HS-27A (cell line): Measurements from ENCODE around the gene GCKR.
A peak's percentile ranks its signal among the peaks of the same experiment; 100 is the strongest.

Experiments
- DNase-seq: peaks from one replicate; pipeline ENCODE4 v3.0.0-alpha.2; 2012; ENCODE audit warnings: low read depth, missing footprints

Gene GCKR, protein sequence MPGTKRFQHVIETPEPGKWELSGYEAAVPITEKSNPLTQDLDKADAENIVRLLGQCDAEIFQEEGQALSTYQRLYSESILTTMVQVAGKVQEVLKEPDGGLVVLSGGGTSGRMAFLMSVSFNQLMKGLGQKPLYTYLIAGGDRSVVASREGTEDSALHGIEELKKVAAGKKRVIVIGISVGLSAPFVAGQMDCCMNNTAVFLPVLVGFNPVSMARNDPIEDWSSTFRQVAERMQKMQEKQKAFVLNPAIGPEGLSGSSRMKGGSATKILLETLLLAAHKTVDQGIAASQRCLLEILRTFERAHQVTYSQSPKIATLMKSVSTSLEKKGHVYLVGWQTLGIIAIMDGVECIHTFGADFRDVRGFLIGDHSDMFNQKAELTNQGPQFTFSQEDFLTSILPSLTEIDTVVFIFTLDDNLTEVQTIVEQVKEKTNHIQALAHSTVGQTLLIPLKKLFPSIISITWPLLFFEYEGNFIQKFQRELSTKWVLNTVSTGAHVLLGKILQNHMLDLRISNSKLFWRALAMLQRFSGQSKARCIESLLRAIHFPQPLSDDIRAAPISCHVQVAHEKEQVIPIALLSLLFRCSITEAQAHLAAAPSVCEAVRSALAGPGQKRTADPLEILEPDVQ

DNA sequence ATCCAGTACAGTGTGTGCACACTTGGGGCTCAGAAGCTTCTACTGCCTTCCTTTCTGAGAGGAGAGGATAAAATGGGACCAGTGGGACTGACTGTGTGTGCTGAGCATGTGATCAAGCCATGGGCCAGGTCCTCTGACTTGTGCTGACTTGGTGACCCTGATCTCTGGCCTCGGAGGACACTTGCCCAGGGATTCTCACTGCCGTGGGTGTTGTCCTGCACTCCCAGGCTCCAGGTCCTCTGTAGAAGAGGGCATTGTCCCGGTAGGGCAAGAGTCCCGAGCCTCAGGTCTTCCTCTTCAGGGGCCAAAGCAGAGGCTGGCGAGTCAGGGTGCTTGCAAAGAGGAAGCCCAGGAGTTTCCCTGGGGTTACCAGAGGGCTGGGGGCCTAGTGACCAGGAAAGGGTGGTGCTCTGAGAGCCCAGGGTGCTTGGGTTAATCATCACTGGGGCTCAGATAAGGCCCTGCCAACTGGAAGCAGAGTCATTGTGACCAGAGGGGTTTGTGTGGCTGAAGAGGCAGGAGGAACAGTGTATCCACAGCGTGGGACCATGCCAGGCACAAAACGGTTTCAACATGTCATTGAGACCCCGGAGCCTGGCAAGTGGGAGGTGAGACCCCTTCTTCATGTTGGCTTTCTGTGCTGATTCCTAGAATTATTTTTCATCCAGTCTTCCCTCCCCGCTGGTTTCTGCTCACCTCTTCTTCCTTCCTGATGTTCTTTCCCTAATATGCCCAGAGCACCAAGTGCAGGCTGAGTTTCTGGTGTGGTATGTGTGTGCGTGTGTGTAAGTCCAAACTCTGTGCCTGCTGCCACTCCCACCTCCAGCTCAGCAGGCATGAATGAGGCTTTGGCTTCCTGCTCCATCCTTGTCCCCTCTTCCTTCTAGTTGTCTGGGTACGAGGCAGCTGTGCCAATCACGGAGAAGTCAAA is at the start of gene GCKR:
TSS of gene GCKR (plus strand) at position 483 of the 931 bp plus-strand sequence. CDS start at position 549, 66 bp downstream.
- DNase-seq = no peak

DNA sequence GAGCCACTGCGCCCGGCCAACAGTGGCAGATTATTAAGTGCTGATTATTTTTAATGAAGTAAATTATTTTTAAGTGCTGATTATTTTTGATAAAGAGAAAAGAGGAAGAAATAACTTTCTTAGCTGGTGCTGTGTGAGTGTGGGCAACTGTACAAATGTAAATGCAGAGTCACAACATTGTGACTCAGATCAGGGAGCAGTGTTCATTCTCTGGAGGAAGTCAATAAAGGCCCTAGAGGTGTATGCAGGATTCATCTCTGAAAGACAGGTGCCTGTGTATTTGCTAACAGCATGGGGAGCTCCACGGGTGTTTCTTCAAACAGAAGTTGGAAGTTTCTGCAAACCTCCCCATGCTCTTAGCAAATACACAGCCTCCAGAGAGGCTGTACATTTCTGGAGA is 48.3 kb upstream of the GCKR start:
- no peak for DNase-seq

DNA sequence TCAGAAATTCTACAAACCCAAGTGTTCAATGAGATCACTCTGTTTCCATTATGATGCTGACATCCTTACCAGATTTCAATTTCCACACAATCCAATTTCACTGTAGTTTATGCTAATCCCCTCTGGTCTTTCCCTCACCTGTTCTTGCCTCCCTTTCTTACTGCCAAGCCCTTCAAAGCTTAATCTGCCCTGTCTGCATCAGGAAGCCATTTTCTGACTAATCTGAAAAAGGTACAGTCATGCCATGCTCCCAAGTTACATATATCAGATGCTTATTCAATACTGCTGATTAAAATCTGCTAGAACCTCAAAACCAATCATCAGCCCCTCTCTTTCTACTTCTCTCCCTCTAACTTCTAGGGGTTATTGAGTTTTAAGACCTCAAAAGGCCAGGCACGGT is 45.5 kb upstream of the GCKR start:
- DNase-seq = no peak

DNA sequence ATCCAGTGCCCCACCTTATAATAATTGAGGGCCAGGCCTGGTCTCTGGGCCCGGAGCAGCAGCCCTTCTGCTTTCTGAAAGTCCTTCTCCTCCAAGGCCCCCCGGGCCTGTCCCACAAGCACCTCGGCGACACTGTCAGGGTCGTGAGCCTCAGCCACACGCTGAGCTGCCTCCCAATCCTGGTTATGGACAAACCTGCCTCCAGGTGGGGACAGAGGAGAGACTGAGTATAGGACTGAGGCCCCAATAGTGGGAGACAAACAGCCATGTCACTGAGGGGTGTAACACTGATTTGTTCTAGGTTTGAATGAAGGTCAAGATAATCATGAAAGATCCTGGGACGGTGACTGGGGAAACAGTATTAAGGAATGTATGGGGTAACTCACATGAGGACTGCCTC is 42.7 kb upstream of the GCKR start:
- DNase-seq = no peak

DNA sequence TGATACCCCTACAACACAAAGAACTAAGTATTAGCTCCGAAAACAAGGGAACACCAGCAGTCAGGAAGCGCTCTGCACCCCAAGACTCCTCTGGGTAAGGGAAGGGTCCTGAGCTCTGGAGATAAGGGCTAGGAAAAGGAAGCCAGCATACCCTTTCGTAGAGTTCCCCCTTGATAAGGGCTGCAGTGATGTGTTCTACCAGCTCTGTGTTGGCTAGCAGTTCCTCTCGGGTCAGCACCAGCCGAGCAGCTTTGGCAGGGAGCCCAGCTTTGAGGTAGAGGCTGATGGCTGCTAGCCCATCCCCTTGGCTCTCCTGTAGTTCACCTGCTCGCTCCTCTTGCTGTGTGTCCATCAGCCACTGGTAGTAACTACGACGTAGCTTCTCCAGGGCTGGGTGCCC is 35.5 kb upstream of the GCKR start:
- no peak for DNase-seq

DNA sequence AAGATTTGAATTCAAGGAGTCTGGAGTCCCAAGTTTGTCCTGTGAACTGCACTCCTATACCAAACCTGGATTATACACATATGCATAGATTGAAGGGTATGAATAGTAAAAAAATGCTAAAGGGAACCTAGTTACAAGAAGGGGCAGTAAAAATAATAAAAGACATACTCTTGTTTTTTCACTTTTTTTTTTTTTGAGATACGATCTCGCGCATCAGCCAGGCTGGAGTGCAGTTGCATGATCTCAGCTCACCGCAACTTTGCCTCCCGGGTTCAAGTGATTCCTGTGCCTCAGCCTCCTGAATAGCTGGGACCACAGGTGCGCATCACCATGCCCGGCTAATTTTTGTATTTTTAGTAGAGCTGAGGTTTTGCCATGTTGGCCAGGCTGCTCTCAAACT is 32.2 kb upstream of the GCKR start:
- no peak for DNase-seq

DNA sequence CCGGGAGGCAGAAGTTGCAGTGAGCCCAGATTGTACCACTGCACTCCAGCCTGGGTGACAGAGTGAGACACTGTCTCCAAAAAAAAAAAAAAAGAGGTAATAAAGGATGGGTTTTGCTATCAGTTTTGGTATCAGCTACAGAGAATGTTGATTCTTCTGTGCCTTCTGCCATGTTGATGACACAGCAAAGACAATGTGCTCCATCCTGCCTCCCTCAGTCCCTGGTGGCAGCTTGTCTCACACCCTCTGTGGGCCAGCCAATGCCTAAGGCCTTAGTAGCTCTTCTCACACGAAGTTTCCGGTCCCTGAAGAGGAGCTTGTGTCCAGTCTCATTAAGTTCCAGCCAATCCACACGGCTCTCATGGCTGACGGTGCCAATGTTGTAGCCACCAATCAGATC is 24.7 kb upstream of the GCKR start:
- no peak for DNase-seq

DNA sequence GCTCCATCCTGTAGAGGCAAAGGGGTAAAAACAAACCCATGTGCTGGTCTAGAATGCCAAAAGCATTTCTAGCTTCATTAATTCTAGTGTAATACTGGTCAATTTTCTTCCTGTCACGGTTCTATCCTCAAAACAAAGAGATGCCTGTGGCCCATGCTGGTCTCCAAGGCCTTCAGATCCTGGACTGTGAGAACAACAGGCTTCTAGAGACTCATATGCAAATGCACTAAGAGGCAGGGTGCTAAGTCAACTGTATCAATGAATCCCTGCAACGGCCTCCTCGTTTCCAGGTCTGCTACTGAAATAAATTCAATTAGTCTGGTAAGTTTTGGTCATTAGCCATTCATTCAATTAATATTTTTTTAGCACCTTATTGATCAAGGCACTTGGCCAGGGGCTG is 11.1 kb upstream of the GCKR start:
- DNase-seq = no peak

DNA sequence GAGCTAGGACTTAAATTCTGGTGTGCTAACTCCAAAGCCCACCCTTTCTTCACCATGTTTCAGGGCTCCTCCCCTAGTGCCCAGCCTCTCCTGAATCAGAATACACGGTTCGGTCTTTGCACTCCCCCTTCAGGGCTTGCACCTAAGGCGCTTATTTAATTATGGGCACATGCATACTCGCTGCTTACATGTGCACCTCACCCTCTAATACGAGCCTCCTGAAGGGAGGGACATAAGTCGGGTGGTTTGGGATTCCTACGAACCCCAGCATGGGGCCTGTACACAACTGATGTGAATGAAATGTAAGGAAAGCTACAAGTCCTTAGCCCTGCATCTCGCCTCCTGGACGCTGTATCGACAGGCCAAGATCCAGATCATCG is 7.5 kb upstream of the GCKR start:
- no peak for DNase-seq

DNA sequence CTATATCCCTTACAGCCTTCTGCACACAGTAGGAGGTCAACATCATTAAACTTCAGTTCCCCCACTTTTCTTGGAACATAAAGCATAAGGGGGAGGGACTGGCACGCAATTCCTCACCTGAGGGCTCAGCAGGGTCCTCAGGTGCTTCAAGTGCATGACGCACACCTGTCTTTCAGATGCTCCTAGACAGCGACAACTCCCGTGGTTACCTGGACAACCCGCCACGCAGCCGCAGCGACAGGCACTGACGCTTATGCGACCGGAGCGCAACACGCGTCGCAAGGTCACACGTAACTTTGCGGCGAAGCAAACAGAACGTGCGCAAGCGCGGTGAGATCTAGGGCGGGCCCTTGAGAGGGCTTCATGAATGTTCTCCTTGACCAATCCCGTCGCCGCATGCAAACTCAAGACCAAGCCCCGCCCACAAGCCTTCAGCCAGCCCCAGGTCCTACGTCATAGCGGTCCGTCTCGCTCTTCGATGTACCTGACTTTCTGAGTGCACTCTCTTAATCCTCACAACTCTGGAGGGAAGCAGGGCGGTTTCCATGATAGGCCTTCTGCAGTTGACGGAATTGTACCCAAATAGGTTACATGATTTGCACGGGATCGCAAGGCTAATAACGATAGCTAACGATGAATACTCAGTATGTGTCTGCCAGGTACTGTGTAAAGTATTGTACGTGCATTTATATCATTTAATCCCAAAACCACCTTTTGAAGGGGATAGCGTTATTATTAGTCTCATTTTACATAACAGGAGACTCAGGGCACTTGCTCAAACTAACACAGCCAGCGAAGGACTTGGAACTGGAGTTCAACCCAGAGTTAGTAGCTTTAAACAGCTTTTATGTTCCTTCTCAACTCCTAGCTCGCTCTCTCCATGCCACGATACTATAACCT is 6.9 kb upstream of the GCKR start, which contains the start of gene IFT172:
TSS of gene IFT172 (minus strand) at position 246 of the 900 bp plus-strand sequence. CDS start at position 156, 90 bp downstream.
- DNase-seq = peak; percentile 86

DNA sequence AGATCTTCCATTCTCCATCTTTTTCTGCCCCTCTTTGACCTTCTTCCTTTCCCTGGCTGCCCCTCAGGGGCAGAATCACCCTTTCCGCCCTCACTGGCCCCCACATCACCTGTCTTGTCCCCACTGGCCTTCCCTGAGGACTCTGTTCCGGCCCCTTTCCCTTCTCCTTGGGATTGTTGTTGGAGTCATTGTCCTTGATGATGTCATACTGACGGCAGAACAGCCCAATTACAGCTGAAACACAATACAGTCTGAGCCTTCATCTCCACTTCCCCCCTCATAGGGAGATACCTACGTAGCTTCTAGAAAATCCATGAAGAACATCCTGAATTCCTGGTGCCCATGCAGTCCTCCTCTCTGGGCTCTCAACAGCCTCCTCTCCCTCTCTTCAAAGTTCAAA is 4.1 kb upstream of the GCKR start:
- DNase-seq = no peak

DNA sequence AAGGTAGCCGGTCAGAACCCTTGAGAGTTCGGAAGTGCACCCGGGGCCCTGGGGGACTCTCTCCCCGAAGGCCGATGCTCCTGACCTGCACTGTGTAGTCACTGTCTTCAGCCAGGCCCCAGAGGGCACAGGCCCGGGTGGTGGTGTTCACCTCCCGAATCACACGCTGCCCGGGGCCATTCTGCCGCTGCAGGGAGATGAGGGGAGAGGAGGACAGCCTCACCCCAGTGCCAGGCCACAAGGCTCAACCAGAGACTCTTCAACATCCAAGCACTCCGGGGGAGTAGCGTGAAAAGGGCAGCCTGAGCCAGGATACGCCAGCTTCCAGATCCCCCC is 2.7 kb upstream of the GCKR start:
- no peak for DNase-seq

DNA sequence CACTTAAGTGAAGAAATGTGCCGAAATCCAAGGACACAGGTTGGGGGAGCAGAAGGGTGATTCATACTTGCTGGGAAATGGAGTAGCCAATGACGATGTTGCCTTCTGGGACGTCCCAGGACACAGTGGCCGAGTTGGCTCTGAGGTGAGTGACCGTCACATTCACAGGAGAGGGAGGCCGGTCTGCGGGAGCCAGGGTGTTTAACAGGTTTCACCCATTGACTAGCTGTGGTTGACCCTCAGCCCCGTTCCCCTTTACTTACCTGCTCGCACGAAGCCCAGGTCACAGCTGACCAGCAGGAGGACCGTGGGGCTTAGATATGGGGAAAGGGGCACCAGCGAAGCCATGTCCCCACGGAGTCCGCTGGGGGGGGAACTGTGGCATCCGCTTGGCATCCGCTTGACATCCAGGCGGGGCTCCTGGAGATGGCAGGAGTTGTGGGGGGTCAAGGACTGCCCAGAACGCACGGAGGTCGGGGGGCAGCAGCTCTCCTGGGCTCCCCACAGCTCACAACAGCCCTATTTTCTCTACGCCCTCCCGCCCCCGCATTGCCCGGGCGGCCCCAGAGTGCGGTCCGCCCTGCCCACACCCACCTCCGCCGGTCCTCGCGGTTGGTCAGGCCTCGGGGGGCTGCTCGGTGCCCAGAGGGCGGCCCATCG is 2.2 kb upstream of the GCKR start:
- DNase-seq = no peak

DNA sequence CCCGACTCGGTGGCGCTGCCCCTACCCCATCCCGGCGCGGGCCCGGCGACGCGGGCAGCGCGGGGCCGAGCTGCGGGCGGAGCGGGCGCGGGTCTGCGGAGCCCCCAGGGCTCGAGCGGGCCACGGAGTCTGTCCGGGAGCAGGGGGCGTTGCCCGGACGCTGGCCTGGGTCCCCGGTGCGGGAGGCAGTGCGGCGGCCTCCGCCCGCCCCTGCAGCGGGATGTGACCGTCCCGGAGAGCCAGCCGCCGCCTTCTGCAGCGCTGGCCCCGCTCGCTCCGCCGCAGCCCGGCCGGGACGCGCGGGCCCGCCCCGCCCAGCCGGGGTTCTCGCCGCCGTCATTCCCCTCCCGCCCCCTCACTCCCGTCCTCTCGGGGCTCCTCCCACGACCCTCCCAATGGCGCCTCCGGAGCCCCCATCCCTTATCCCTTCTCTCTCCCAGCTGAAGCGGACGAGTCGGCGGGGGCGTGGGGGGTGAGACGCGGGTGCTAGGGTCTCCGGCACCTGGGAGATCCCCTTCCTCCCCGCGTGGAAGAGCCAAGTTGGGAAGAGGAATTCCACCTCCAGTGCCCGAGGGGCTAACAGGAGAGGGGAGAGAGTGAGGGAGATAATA is 1.6 kb upstream of the GCKR start, which contains the start of gene FNDC4:
TSS of gene FNDC4 (minus strand) at position 257 of the 611 bp plus-strand sequence. CDS start 521 bp downstream, outside the sequence.
- DNase-seq = no peak

DNA sequence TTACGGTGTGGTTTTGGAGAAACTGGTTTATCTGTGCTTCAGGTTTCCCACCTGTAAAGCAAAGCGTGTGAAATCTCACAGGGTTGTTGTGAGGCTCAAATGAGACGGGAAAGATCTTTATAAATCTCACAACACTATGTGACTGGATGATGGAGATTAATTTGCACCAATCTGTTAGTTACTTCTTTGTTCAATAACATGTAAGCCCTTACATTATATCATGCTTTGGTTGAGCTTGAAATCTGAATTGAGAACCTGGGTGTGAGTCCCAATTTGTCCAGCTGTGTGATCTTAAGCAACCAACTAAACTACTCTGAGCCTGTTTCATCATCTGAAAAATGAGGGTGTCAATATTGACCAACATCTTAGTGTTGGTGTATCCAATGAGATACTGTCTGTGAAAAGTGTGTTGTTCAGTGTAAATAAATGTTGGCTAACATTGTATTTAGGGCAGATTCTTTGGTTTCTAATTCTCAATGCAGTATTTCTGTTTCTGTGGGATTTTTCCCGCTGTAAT is 741 bp upstream of the GCKR start:
- DNase-seq = no peak

DNA sequence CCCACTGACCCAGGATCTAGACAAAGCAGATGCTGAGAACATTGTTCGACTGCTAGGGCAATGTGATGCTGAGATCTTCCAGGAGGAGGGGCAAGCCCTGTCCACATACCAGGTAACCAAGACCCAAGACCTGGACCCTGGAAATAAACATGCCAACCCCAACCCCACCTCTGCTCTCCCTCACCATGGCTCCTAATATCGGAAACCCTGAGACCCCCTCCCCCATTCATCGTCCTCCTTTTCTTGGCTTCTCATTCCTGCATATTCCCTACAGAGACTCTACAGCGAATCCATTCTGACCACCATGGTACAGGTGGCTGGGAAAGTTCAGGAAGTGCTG is 619 bp downstream of the GCKR start:
- DNase-seq = no peak

DNA sequence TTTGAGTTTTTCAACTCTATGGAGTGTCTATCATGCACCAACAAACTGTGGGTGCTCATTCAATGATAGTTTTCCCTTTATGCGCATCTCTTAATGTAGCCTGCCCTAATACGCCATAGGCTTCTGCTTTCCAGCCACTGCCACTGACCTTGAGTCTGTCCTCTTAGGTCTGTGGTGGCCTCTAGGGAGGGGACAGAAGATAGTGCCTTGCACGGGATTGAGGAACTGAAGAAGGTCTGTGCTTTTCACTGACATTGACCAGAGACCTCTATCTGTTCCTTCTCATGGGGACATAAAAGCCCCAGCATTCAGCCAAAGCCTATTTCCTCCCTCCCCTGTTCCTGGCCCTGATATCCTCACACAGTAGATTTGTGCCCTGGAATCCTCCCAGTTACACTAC is 2.3 kb downstream of the GCKR start:
- no peak for DNase-seq

DNA sequence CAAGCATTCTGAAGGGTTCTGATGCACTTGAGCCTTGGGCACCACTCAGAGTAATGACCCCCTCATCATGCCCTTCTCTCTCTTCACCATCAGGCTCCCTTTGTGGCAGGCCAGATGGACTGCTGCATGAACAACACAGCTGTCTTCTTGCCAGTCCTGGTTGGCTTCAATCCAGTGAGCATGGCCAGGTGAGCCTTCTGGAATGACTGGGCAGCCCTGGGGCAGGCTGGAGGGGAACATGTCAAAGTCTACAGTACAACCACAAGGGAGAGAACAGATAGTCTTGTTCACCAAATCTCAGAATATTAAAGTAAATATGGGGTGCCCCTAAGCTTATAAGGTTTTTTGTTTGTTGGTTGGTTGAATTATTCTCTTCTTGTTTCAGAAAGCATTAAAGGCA is 4.4 kb downstream of the GCKR start:
- no peak for DNase-seq

DNA sequence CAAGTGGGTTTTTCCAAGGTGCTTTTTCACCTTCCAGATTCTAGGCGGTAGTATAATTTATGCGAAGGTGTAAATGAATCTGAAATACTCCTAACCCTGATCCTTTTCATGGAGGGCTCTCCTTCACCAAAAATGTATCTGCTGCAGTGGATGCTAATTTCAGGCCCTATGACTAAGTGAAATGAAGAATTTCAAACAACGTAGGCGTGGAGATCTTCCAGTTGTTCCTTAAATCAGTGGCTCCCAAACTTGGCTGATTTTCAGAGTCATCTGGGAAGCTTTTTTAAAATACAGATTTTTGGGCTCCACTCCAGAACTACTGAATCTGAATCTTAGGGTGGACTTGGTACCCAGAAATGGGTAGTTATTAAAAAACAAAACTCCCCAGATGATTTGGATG is 5.5 kb downstream of the GCKR start:
- no peak for DNase-seq

DNA sequence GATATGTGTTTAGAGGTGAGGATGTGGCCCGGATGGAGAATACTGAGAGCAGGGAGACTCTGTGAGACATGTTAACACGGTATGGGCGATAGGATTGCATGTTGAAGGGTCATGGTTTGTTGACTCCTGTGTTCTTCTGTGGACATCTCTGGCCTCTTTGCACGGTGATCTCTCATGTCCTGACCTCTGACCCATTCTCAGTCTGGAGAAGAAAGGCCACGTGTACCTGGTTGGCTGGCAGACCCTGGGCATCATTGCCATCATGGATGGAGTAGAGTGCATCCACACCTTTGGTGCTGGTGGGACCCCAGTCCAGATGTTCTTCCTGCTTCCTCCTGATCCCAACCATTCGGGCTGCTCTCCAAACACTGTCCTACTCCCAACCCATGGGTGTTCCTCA is 9.9 kb downstream of the GCKR start:
- DNase-seq = no peak
